Keratinocyte (primary cell): ENCODE results near the gene SDF4. TPM values are rescaled to one million over a fixed set of nuclear protein-coding genes. Genes with fewer than 3 reads are reported as not detected.

Experiments
- DNase-seq: peaks from one replicate; pipeline ENCODE4 v3.0.0-alpha.2; 2011; ENCODE audit warnings: low read depth, missing footprints, low spot score
- FAIRE-seq: peaks from 2 replicates; lab custom pipeline; 2011; peaks lifted over from hg19 to GRCh38; lab: Jason Lieb, UNC
- H2AFZ ChIP-seq: 2 replicates; pipeline ENCODE4 v1.6.0; 2012; ENCODE audit warnings: low read length, control low read depth, inconsistent platforms; ENCODE audit not compliant: control insufficient read depth
- H3K27ac ChIP-seq: 2 replicates; pipeline ENCODE4 v1.5.1; 2011; ENCODE audit warnings: low read length; ENCODE audit not compliant: control insufficient read depth, insufficient read depth
- H3K27me3 ChIP-seq: 3 replicates; pipeline ENCODE4 v1.6.0; 2011; ENCODE audit warnings: low read length; ENCODE audit not compliant: control insufficient read depth, insufficient read depth; ENCODE audit errors: extremely low read depth
- H3K36me3 ChIP-seq, 2 experiments: 2 replicates in 1 of 2; 3 replicates in 1 of 2; pipeline ENCODE4 v1.5.1; 2011; ENCODE audit warnings: low read length in 2 of 2, mild to moderate bottlenecking in 1 of 2; ENCODE audit not compliant: control insufficient read depth in 2 of 2, insufficient read depth in 2 of 2; ENCODE audit errors: extremely low read depth in 1 of 2
- H3K4me1 ChIP-seq: 3 replicates; pipeline ENCODE4 v1.5.1; 2011; ENCODE audit warnings: low read length; ENCODE audit not compliant: control insufficient read depth, insufficient read depth; ENCODE audit errors: extremely low read depth
- H3K4me2 ChIP-seq: 3 replicates; pipeline ENCODE4 v1.6.0; 2011; ENCODE audit warnings: low read depth, low read length; ENCODE audit not compliant: control insufficient read depth, insufficient read depth; ENCODE audit errors: extremely low read depth
- H3K4me3 ChIP-seq, 3 experiments: fragments of 200-600 bp in 1 of 3; sonication (generic) in 1 of 3; 2 replicates in 2 of 3; 3 replicates in 1 of 3; pipeline ENCODE4 v1.5.1; 2011 to 2016; ENCODE audit warnings: low read length in 3 of 3, mild to moderate bottlenecking in 3 of 3, control low read depth in 2 of 3, inconsistent platforms in 1 of 3, low read depth in 1 of 3, mixed read lengths in 1 of 3, mixed run types in 1 of 3, moderate library complexity in 1 of 3; ENCODE audit not compliant: control insufficient read depth in 2 of 3, insufficient read depth in 2 of 3; ENCODE audit errors: extremely low read depth in 1 of 3
- H3K79me2 ChIP-seq: 2 replicates; pipeline ENCODE4 v1.6.0; 2012; ENCODE audit warnings: low read length; ENCODE audit not compliant: control insufficient read depth, insufficient read depth
- H3K9ac ChIP-seq: 3 replicates; pipeline ENCODE4 v1.6.0; 2011; ENCODE audit warnings: low read length; ENCODE audit not compliant: control insufficient read depth, insufficient read depth; ENCODE audit errors: extremely low read depth
- H3K9me1 ChIP-seq: 3 replicates; pipeline ENCODE4 v1.6.0; 2011; ENCODE audit warnings: low read length; ENCODE audit not compliant: control insufficient read depth, insufficient read depth; ENCODE audit errors: extremely low read depth
- H3K9me3 ChIP-seq: 2 replicates; pipeline ENCODE4 v1.5.1; 2012; ENCODE audit warnings: low read depth, low read length; ENCODE audit not compliant: control insufficient read depth
- H4K20me1 ChIP-seq: 3 replicates; pipeline ENCODE4 v1.6.0; 2011; ENCODE audit warnings: low read length; ENCODE audit not compliant: control insufficient read depth, insufficient read depth; ENCODE audit errors: extremely low read depth
- EZH2 ChIP-seq: IDR thresholded peaks from one replicate; pipeline ENCODE4 v1.6.1; 2012; ENCODE audit warnings: inconsistent platforms, mild to moderate bottlenecking, low read length, moderate library complexity
- dilution Hi-C: fragments of 300-500 bp; cut with MboI; formaldehyde crosslinking; loops from one replicate; pipeline ENCODE4 v1.7.0; 2020; ENCODE audit warnings: low sequenced_read_pairs; ENCODE audit not compliant: extremely low pct_ligation_motif_present
- polyA plus RNA-seq, 5 experiments: library from polyadenylated mRNA; depleted of rRNA in 3 of 5; stranded (reverse) in 3 of 5; stranded (forward) in 1 of 5; unstranded in 1 of 5; fragments of >200 nt; gene quantifications; 1 replicate in 1 of 5; 2 replicates in 3 of 5; 3 replicates in 1 of 5; pipeline versions ENCODE4 v1.2.1 to v1.2.3, GENCODE V29; 2011 to 2012; ENCODE audit warnings: missing spikeins in 2 of 5, low read depth in 1 of 5, low replicate concordance in 1 of 5
- TF ChIP-seq, protein P1 (sequence below), 3 experiments: IDR thresholded peaks in 1 of 3; conservative IDR thresholded peaks in 1 of 3; optimal IDR thresholded peaks in 1 of 3; 2 replicates in 2 of 3; 3 replicates in 1 of 3; pipeline versions ENCODE3 to v1.5.1; 2011; ENCODE audit warnings: low read length in 3 of 3, mild to moderate bottlenecking in 3 of 3, moderate library complexity in 2 of 3, control low read depth in 1 of 3, inconsistent platforms in 1 of 3; ENCODE audit not compliant: insufficient read depth in 2 of 3; ENCODE audit errors: extremely low read depth in 1 of 3

SDF4 gene
- polyA plus RNA-seq, 1 donor (not counting 4 experiments of a cell fraction or from before 2014, with no cell fraction given) = 66.3 TPM

DNA sequence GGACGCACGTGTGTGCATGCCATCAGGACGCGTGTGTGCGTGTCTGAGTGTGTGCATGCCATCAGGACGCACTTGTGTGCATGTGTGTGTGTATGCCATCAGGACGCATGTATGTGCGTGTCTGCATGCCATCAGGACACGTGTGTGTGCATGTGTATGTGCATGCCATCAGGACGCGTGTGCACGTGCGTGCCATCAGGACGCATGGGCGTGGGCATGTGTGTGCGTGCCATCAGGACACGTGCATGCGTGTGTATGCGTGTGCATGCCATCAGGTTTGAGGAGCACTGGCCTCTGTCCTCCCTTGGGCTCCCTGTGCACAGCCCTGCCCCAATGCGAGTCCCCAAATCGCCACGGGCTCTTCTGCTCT lies 27.3 kb upstream of the SDF4 start:
- H3K27ac ChIP-seq = peak overlapping the region; percentile 10
- TF ChIP-seq EZH2 = no peak
- TF ChIP-seq, protein P1, sequence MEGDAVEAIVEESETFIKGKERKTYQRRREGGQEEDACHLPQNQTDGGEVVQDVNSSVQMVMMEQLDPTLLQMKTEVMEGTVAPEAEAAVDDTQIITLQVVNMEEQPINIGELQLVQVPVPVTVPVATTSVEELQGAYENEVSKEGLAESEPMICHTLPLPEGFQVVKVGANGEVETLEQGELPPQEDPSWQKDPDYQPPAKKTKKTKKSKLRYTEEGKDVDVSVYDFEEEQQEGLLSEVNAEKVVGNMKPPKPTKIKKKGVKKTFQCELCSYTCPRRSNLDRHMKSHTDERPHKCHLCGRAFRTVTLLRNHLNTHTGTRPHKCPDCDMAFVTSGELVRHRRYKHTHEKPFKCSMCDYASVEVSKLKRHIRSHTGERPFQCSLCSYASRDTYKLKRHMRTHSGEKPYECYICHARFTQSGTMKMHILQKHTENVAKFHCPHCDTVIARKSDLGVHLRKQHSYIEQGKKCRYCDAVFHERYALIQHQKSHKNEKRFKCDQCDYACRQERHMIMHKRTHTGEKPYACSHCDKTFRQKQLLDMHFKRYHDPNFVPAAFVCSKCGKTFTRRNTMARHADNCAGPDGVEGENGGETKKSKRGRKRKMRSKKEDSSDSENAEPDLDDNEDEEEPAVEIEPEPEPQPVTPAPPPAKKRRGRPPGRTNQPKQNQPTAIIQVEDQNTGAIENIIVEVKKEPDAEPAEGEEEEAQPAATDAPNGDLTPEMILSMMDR (optimal IDR thresholded peaks at IDR 0.05 in 1 of 3, IDR thresholded peaks at IDR 0.05 in 1 of 3, conservative IDR thresholded peaks at IDR 0.05 in 1 of 3; ENCODE audit: extremely low read depth in 1 of 3, insufficient read depth in 2 of 3, low read length in 3 of 3) = no peak
- dilution Hi-C loops = no loop called here
- H3K27me3 ChIP-seq = no peaks in the 10 kb centered on the region
- H3K79me2 ChIP-seq = peaks cover 7% of the 10 kb centered on the region
- H4K20me1 ChIP-seq = peaks cover 16% of the 10 kb centered on the region
- no peak overlapping the region for H3K4me3 ChIP-seq
- H3K9me3 ChIP-seq = no peaks in the 10 kb centered on the region
- no peaks in the 10 kb centered on the region for H3K9me1 ChIP-seq
- no peak overlapping the region for H2AFZ ChIP-seq
- H3K9ac ChIP-seq = no peak overlapping the region
- no peak for FAIRE-seq
- H3K36me3 ChIP-seq = peaks cover 40 to 47% of the 10 kb centered on the region in 2 experiments
- no peak overlapping the region for H3K4me2 ChIP-seq
- DNase-seq = no peak
- H3K4me1 ChIP-seq = peaks cover 11% of the 10 kb centered on the region

DNA sequence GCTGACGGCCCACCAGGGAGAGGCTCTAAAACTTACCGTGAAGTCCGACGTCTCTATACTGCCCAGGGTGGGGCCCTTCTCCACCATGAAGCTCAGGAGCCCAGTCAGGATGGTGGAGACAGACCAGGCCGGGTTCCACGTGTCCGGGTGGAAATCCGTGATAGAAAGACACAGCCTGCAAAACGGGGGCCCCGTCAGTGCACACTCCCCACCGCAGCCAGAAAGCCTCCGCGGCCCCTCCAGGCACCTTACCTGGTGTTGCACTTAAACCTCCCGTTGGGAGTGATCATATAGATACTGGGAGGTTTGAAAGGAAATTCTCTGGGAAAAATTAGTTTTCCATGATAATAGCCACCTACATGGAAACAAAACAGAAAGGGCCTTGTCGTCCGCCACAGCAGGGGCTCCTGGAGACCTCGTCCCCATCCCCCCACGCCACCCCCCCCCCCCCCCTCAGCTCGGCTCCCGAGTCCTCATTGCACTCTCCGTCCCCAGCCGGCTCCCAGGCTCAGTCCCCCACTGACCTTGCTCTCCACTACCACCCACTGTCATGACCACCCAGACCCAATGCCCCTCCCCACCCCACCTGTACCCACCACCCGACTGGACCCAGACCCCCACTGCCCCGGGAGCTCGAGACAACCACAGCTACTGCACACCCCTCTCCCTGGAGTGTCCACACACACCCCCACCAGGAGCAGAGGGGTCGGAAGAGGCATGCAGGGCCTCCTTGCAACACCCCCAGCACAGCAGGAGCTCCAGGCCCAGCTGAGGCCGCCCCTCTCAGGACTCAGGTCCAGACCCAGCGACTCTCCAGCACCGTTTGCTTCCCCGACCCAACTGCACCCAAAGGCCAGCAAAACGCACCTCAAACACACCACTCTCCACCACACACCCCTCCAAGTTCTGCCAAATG lies 25.4 kb upstream of the SDF4 start:
- no peak overlapping the region for H3K27ac ChIP-seq
- H3K9me1 ChIP-seq = no peaks in the 10 kb centered on the region
- H3K79me2 ChIP-seq = peaks cover 5% of the 10 kb centered on the region
- DNase-seq (no peak), FAIRE-seq (no peak)
- H3K4me2 ChIP-seq = no peak overlapping the region
- peaks cover 32 to 40% of the 10 kb centered on the region in 2 experiments for H3K36me3 ChIP-seq
- H3K27me3 ChIP-seq = no peaks in the 10 kb centered on the region
- H3K9me3 ChIP-seq = no peaks in the 10 kb centered on the region
- no peak overlapping the region for H2AFZ ChIP-seq
- H3K9ac ChIP-seq = no peak overlapping the region
- no peak overlapping the region for H3K4me3 ChIP-seq
- TF ChIP-seq EZH2 = no peak
- TF ChIP-seq, protein P1 (optimal IDR thresholded peaks at IDR 0.05 in 1 of 3, IDR thresholded peaks at IDR 0.05 in 1 of 3, conservative IDR thresholded peaks at IDR 0.05 in 1 of 3; ENCODE audit: extremely low read depth in 1 of 3, insufficient read depth in 2 of 3, low read length in 3 of 3) = no peak
- H4K20me1 ChIP-seq = peaks cover 16% of the 10 kb centered on the region
- dilution Hi-C loops = no loop called here
- H3K4me1 ChIP-seq = peaks cover 11% of the 10 kb centered on the region
